ENCODE measurements around the gene CNN3. TPM values are rescaled to one million over a fixed set of nuclear protein-coding genes. Genes with fewer than 3 reads are reported as not detected.

CNN3 gene
- total and polyA plus RNA-seq, 2 donors (not counting 1 experiment from before 2014, with no cell fraction given), result 2.3 to 17.2 TPM

DNA sequence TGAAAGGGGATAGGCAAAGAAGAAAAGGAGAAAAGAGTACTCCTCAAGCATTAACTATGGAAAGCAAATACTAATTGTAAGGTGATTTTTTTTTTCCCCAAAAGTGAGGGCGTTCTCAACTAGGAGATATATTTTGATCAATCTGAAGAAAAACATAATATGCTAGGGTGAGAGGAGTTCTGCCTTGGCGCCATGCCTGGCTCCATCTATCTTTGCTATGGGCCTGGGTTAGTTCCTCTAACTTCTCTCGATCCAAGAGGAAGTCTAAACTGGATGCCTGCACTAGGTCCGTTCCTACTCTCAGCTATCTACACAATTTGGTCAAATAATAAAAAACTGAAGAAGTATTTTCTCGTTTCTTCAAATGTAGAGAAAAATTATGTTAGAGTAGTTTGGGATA lies 20.5 kb downstream of the CNN3 start:
- Histone ChIP-seq H2AFZ (ENCODE audit: insufficient read depth, low read depth, low read length, poor library complexity, severe bottlenecking) (no peak overlapping the region), H3K4me3 (ENCODE audit: control extremely low read depth in 1 of 5, extremely low read depth in 1 of 5, insufficient read depth in 1 of 5, low read depth in 2 of 5, low read length in 4 of 5) (no peak overlapping the region), H3K27ac (ENCODE audit: low read length in 2 of 2) (no peak overlapping the region), H3K4me2 (replicated peaks; ENCODE audit: low read depth, low read length, poor library complexity, severe bottlenecking) (no peak overlapping the region), H3K36me3 (replicated peaks in 1 of 2; ENCODE audit: control extremely low read depth in 1 of 2, control insufficient read depth in 1 of 2, extremely low read depth in 1 of 2, insufficient read depth in 2 of 2, low read length in 1 of 2) (no peaks in the 10 kb centered on the region), H3K79me2 (ENCODE audit: control insufficient read depth, insufficient read depth, low read length) (no peaks in the 10 kb centered on the region), H3K27me3 (replicated peaks in 1 of 4; ENCODE audit: control extremely low read depth in 1 of 4, control insufficient read depth in 3 of 4, insufficient read depth in 4 of 4, low read length in 3 of 4) (no peaks in the 10 kb centered on the region), H4K20me1 (ENCODE audit: control insufficient read depth, insufficient read depth, low read length, poor library complexity, severe bottlenecking) (no peaks in the 10 kb centered on the region), H3K4me1 (ENCODE audit: control insufficient read depth in 2 of 2, insufficient read depth in 2 of 2, low read length in 2 of 2) (no peaks in the 10 kb centered on the region), H3K9me3 (ENCODE audit: control extremely low read depth in 1 of 3, control insufficient read depth in 2 of 3, insufficient read depth in 1 of 3, low read length in 2 of 3) (no peaks in the 10 kb centered on the region), H3K9ac (ENCODE audit: low read length) (no peak overlapping the region)
- CTCF ChIA-PET, result no interaction called here
- H3K27me3 Mint-ChIP-seq, result peaks cover 18% of the 10 kb centered on the region
- no peak for TF ChIP-seq CTCF (IDR thresholded peaks at IDR 0.05)
- no peak for TF ChIP-seq EZH2 (IDR thresholded peaks at IDR 0.05; ENCODE audit: borderline replicate concordance, insufficient read depth, low read depth, low read length, poor library complexity, severe bottlenecking)
- ATAC-seq (ENCODE audit: low read depth) (no peak), DNase-seq (no peak)
- POLR2A ChIA-PET, result no interaction called here
- intact Hi-C loops (cut with micrococcal nuclease), result no loop called here
- 70% methylated on average over 2 of the region's 5 CpGs for WGBS (ENCODE audit: insufficient coverage)
- no peaks in the 10 kb centered on the region for H3K4me1 Mint-ChIP-seq
- no peak overlapping the region for H3K27ac Mint-ChIP-seq
- H3K9me3 Mint-ChIP-seq (ENCODE audit: insufficient read depth), result no peaks in the 10 kb centered on the region
- no peak overlapping the region for H3K4me3 Mint-ChIP-seq

- Mint-ChIP-seq H3K4me3 (no peak overlapping the region), H3K27me3 (peaks cover 7% of the 10 kb centered on the region), H3K4me1 (no peaks in the 10 kb centered on the region), H3K27ac (no peak overlapping the region), H3K9me3 (ENCODE audit: insufficient read depth) (no peaks in the 10 kb centered on the region)
- Histone ChIP-seq H3K27ac (ENCODE audit: low read length in 2 of 2) (no peak overlapping the region), H3K9me3 (ENCODE audit: control extremely low read depth in 1 of 3, control insufficient read depth in 2 of 3, insufficient read depth in 1 of 3, low read length in 2 of 3) (no peaks in the 10 kb centered on the region), H3K79me2 (ENCODE audit: control insufficient read depth, insufficient read depth, low read length) (no peaks in the 10 kb centered on the region), H3K9ac (ENCODE audit: low read length) (no peak overlapping the region), H2AFZ (ENCODE audit: insufficient read depth, low read depth, low read length, poor library complexity, severe bottlenecking) (no peak overlapping the region), H3K27me3 (replicated peaks in 1 of 4; ENCODE audit: control extremely low read depth in 1 of 4, control insufficient read depth in 3 of 4, insufficient read depth in 4 of 4, low read length in 3 of 4) (no peaks in the 10 kb centered on the region), H3K36me3 (replicated peaks in 1 of 2; ENCODE audit: control extremely low read depth in 1 of 2, control insufficient read depth in 1 of 2, extremely low read depth in 1 of 2, insufficient read depth in 2 of 2, low read length in 1 of 2) (no peaks in the 10 kb centered on the region), H4K20me1 (ENCODE audit: control insufficient read depth, insufficient read depth, low read length, poor library complexity, severe bottlenecking) (no peaks in the 10 kb centered on the region), H3K4me3 (ENCODE audit: control extremely low read depth in 1 of 5, extremely low read depth in 1 of 5, insufficient read depth in 1 of 5, low read depth in 2 of 5, low read length in 4 of 5) (no peak overlapping the region), H3K4me2 (replicated peaks; ENCODE audit: low read depth, low read length, poor library complexity, severe bottlenecking) (no peak overlapping the region), H3K4me1 (ENCODE audit: control insufficient read depth in 2 of 2, insufficient read depth in 2 of 2, low read length in 2 of 2) (no peaks in the 10 kb centered on the region)
- no peak for ATAC-seq (ENCODE audit: low read depth)
- POLR2A ChIA-PET, result no interaction called here
- intact Hi-C loops (cut with micrococcal nuclease), result no loop called here
- CTCF ChIA-PET, result no interaction called here
- DNase-seq, result no peak
- TF ChIP-seq EZH2 (IDR thresholded peaks at IDR 0.05; ENCODE audit: borderline replicate concordance, insufficient read depth, low read depth, low read length, poor library complexity, severe bottlenecking) (no peak), CTCF (IDR thresholded peaks at IDR 0.05) (no peak)
- 93% methylated on average over 2 of the region's 4 CpGs for WGBS (ENCODE audit: insufficient coverage)
These were observed 21.7 kb downstream of the CNN3 start for GRCh38 chr1:94905207-94905606.

Data from B cell (primary cell).